Daoy (cell line): ENCODE measurements around the gene MUC4. TPM values are rescaled to one million over a fixed set of nuclear protein-coding genes. Genes with fewer than 3 reads are reported as not detected.
"Not testable (repeated sequence)": the region's sequence is repeated elsewhere in the genome, so short reads cannot be mapped to it uniquely, and the experiment has no call there.

Experiments used
- DNase-seq: peaks from one replicate; pipeline ENCODE4 v3.0.0-alpha.2; 2015; ENCODE audit warnings: low read depth
- total RNA-seq: library from RNA; depleted of rRNA; stranded (reverse); fragments of >200 nt; shearing (Covaris generic); gene quantifications from 2 replicates; pipeline ENCODE4 v1.2.3, GENCODE V29; 2014

MUC4 gene
- total RNA-seq, 1 experiment from 2014 or later, result not detected

DNA sequence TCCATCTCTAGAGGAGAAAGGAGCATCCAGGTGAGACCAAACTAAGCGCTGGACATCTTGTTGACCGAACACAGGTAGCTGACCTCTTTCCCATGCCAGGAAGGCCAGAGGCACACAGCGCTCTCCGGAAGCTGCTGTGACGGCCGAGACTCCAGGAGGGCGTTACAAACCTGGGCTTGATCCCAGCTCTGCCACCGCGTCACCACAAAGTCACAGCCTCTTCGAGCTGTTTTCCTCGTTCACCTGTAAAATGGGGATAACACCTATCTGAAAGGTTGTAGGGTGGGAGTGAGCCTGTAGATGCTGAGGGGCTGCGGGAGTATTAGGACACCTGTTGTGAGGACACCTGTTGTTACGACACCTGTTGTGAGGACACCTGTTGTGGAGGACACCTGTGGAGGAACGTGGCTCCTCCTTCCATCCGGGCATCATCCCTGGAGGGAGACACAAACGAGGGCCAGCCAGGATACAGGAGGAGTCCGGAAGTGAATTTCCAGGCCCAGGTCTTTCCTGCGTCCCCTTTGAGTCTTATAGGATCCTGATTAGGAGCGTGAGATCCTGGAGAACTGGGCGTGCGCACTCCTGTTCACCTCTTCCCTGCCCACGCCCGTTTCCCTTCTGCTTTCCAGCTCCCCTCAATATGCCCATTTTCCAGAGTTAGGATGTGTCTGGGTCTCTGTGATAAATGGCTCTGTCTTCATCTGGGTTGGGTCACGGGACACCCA is 2.3 kb upstream of the MUC4 start:
- no peak for DNase-seq

DNA sequence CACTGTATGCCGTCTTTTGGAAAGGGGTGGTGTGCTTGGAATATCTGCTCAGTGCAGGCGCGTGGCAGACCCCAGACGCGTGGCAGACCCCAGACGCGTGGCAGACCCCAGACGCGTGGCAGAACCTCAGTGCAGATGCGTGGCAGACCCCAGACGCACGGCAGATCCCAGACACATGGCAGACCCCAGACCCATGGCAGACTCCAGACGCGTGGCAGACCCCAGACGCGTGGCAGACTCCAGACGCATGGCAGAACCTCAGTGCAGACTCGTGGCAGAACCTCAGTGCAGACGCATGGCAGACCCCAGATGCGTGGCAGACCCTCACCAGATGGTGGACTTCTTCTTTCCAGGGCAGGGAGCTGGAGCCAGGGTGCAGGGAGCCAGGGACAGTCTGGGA is 637 bp upstream of the MUC4 start:
- no peak for DNase-seq

- DNase-seq, result no peak
Observed at GRCh38 chr3:195810455-195810845, 1.3 kb downstream of the MUC4 start.

DNA sequence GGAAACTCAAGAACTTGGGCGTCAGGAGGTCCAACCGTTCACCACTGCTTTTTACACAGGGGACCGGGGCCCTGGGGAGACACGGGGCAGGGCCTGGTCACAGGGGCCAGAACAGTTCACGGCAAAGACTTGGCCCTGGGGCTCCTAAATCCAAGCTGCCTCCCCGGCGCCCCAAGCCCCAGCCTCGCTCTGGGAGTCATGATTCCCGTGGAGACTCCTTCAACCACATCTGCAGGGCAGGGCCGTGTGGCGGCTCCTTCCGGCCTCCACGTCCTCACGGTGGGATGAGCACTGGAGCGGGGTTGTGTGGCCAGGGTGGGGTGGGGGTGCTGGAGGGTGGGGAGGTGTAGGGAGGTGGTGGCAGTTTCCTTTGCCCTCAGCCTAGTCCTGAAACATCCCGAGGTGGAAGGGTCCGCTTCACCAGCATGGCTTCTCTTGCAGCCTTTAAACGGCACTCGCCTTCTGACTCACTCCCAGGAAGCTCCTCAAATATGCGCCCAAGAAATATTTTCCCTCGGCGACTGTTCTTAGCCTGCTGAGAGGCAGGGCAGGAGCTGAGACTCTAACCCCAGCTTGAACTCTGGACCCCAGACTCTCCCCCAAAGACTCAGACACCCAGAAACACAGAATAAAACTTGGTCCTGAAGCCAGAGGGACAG is 1.8 kb downstream of the MUC4 start:
- DNase-seq, result peak; percentile 44

DNA sequence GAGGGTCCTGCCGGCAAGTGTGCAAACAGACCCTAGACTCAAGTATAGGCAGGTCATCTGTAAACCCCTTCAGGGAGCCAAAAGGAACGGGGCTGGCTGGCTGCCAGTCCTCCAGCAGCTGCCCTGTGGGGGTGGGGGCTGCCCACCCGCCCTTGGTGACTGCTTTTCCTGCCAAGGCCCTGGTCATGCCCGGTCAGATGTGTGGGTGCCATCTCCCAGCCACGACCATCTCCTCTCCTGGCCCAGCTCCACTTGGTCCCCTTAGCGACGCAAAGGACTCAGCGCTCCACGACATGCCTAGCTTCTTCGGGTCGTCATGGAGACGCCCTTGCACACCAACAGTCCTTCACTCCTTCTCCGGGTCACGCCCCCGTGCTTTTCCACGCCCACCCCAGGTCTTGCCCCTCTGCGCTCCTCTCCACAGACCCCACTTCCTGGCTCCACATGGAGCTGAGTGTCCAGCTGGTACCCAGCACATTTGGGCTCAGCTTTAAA is 2.4 kb downstream of the MUC4 start:
- DNase-seq, result no peak

GRCh38 chr3:195808741-195809290 is 2.9 kb downstream of the MUC4 start:
- DNase-seq, result no peak

- DNase-seq, result no peak
Observed at GRCh38 chr3:195807681-195808121, 4.0 kb downstream of the MUC4 start.

DNA sequence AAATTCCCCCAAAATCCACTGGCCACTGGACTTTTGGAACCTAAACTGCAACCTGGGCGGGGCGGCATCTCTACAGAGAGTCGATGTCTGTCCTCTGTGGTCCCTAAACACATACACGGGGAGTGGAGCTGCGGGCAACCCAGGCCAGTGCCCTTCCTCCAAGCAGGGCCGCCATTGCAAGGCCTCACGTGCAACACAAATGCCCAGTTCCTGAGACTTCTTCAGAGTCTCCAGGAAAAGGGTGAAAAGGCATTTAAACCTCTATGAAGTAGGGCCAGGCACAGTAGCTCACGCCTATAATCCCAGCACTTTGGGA is 4.9 kb downstream of the MUC4 start:
- no peak for DNase-seq

GRCh38 chr3:195806211-195806915 is 5.4 kb downstream of the MUC4 start:
- DNase-seq, result no peak

- not testable (repeated sequence) for DNase-seq
Observed at GRCh38 chr3:195805588-195805987, 6.1 kb downstream of the MUC4 start.

GRCh38 chr3:195805181-195805580 is 6.5 kb downstream of the MUC4 start:
- no peak for DNase-seq

GRCh38 chr3:195803289-195803908 is 8.3 kb downstream of the MUC4 start:
- no peak for DNase-seq

DNA sequence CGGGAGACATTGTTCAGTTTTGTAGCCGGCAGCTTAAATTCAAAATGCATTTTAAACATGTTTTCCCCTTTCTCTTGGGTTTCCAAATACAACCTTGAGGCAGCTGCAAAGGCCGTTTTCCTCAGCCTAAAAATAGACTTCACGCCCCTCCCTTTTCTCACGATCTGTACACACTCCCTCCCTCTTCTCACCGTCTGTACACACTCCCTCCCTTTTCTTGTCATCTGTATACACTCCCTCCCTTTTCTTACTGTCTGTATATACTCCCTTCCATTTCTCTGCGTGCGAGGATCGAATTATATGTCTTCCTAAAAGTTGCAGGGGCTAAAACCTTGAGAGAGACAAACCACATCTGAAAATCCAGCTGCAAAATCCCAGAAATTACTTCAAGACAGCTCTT is 8.9 kb downstream of the MUC4 start:
- no peak for DNase-seq

DNA sequence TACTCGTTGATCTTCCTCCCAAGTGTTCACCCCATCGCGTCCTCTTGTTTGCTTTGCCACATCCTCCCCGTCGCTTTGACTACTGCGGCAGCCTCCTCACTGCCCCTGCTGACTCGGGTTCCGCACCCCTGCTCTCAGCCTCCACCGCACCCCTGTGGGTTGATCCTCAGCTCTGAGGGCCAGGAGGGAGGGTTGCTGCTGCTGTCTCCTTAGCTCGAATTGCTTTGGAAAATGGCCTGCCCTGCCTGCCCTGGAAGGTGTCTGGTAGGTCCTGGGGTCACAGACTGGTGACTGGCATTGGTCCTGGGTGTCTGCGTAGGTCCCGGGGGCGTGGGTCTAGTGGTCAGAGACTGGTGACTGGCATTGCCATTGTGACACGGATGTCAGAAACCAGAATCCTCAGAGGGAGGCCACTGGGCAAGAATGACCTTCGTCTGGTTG is 9.4 kb downstream of the MUC4 start:
- DNase-seq, result no peak

- DNase-seq, result no peak
Observed at GRCh38 chr3:195801251-195802183, 10.2 kb downstream of the MUC4 start.

DNA sequence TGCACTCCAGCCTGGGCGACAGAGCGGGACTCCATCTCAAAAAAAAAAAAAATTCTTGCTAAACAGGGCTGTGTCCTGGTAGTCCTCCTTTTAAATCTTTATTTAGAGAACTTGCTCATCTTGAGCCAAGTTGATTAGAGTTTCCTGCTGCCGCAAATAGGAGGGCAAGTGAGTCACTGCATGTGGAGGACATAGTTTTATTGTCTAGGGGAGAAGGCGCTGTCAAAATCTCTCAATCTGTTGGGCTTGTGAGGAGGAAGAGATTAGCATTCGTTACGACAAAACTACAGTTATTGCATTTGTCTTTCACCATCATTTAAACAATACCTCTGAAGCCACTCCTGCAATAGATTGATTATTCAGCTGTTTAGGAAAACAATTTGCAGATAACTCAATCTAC is 11.5 kb downstream of the MUC4 start:
- no peak for DNase-seq

GRCh38 chr3:195796795-195797194 is 14.9 kb downstream of the MUC4 start:
- no peak for DNase-seq

DNA sequence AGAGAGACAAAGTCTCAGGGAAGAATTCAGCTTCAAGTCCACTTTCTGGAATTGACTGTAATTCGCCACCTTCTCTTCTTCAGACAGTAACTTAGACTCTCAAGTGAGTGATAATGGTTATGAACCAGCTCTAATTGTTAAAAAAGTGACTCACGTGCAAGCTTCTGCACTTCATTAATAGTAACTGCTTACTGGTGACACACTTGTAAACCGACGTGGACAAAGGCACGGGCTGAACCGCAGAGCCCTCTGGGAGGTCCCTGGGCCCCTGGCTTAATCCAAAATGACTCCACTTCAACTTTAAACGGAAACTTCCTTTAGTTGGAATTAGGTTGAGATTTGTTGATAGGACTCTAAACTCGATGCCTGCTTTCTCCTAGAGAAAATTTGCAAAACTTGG is 17.0 kb downstream of the MUC4 start:
- DNase-seq, result no peak

DNA sequence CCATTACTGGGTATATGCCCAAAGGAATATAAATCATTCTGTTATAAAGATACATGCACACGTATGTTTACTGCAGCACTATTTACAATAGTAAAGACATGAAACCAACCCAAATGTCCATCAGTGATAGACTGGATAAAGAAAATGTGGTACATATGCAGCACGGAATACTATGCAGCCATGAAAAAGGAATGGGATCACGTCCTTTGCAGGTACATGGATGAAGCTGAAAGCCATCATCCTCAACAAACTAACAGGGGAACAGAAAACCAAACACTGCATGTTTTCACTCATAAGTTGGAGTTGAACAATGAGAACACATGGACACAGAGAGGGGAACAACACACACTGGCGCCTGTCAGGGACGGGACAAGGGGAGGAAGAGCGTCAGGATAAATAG is 19.1 kb downstream of the MUC4 start:
- DNase-seq, result not testable (repeated sequence)

- no peak for DNase-seq
Observed at GRCh38 chr3:195790901-195791300, 20.8 kb downstream of the MUC4 start.
